Measurements from ENCODE around the gene SIRT3.
"Not testable (repeated sequence)": the region's sequence is repeated elsewhere in the genome, so short reads cannot be mapped to it uniquely, and the experiment has no call there.

The SIRT3 gene

DNA sequence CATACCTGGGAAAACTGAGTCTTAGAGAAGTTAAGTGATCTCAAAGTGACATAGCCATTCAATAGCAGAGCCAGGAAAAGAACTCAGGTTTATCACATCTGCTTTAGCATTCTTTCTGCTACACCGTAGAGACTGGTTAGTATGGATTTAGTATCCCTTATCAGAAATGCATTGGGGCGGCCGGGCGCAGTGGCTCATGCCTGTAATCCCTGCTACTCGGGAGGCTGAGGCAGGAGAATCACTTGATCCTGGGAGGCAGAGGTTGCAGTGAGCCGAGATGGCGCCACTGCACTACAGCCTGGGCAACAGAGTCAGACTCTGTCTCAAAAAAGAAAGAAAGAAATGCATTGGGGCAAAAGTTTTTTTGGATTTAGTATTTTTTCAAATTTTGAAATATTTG, 2.2 kb upstream of the SIRT3 start:
- DNase-seq, result not testable (repeated sequence)

DNA sequence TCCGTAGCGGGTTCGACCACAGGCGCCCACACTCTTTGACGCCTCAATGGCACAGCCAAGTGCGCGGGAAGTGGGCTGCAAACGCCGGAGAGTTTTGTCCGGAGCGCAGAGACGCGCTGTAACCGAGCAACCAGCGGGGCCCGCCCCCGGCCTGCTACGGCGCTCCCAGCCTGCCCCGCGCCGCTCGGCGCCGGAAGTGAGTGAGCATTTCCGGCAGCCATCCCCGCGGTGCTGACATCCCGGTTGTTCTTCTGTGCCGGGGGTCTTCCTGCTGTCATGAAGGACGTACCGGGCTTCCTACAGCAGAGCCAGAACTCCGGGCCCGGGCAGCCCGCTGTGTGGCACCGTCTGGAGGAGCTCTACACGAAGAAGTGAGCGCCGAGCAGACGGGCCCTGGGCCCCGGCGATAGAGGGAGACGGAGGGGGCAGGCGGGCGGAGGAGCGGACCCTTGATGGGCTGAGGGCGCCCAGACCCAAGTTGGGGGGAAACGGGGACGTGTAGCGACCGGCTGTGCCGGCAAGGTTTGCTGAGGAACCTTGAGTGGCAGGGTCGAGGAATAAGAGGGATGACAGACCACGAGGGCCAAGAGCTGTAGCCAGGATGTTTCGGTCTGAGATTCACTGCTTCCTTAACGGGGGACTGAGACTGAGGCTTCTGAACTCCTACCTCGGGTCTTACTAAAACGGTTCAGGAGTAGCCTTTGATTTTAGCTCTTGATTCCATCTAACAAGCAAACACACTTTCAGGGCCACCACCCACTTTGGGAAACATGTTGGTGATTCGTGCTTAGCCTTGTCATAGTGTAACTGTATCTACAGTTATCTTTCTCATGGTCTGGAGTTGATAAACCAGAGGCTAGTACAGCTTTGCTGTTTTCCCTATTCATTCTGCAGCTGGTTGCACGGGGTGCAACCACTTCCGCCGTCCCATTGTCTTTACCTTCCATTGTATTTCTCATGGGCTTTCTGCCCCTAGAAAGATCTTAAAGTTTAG, 929 bp upstream of the SIRT3 start, which contains the start of gene PSMD13:
Gene PSMD13, plus strand, starts transcription at position 203 of the 994 bp plus-strand sequence. Its CDS starts 74 bp downstream, at position 277.
- DNase-seq, result peak; percentile 86

DNA sequence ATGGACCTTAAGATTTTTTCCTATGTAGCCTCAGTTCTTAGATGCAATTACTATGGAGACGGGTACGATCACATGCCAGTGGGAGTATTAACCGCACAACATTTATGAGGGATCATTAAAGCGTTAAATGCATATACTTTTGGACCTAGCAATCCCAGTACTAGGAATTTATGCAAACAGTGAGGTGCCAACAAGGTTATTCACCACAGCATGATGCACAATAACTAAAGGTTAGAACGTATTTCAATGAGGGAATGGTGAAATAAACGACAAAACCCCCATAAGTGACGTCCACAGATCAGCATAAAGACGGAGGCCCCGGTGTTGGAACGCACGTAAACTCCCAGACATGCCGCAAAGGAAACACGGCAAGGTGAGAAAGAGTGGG, 539 bp downstream of the SIRT3 start:
- DNase-seq, result peak; percentile 21

DNA sequence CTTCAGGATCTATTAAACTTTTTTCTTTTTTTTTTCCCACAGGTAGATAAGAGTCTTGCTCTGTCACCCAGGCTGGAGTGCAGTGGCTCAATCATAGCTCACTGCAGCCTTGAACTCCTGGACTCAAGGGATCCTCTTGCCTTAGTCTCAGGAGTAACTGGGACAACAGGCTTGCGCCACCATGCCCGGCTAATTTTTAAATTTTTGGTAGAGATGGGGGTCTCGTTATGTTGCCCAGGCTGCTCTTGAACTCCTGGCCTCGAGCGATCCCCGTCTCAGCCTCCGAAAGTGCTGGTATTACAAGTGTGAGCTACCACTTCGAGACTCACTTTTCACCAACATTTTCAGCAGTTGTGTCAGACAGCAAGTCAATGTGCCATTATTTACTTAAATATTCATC, 962 bp downstream of the SIRT3 start:
- DNase-seq, result no peak

DNA sequence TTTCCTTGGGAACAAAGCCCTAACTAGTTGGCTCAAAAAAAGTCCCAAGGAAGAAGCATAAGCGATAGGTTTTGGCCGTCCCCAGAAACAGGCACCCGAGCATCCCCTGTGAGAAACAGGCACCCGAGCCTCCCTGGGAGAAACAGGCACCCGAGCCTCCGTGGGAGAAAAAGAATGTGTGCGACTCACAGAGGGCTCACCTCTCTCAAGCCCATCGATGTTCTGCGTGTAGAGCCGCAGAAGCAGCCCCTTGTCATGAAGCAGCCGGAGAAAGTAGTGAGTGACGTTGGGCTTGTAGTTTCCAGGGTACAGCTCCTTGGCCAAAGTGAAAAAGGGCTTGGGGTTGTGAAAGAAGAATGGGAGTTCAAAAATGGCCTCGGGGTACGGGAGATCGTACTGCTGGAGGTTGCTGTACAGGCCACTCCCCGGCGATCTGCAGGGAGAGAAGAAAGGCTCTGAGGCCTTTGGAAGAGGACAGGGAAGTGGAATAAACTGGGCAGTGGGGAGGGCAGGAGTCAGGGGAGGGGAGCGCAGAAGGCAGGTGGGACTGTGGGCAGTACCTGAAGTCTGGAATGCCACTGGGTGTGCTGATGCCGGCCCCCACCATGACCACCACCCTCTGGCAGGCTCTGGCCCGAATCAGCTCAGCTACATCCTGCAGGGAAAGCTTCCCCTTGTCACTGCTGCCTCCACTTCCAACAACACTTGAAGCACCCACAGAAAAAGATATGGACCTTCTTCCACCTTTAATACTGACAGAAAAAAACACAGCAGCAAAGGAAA, 3.2 kb downstream of the SIRT3 start:
- DNase-seq, result no peak

DNA sequence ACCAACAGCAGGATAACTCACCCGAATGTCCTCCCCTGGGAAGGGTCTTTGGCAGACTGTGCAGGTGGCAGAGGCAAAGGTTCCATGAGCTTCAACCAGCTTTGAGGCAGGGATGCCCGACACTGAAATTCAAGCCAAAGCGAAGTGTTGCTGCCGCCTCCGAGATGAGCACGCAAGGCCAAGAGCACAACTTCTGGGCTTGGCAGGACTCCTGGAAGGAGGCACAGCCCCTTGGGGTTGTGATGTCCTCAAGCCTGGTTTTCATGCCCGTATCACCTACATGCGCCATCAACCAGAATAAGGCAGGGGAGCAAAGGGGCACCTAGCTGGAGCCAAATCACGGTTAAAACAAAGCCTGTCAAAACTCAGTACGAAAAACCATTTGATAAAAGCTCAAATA, 5.7 kb downstream of the SIRT3 start:
- no peak for DNase-seq

DNA sequence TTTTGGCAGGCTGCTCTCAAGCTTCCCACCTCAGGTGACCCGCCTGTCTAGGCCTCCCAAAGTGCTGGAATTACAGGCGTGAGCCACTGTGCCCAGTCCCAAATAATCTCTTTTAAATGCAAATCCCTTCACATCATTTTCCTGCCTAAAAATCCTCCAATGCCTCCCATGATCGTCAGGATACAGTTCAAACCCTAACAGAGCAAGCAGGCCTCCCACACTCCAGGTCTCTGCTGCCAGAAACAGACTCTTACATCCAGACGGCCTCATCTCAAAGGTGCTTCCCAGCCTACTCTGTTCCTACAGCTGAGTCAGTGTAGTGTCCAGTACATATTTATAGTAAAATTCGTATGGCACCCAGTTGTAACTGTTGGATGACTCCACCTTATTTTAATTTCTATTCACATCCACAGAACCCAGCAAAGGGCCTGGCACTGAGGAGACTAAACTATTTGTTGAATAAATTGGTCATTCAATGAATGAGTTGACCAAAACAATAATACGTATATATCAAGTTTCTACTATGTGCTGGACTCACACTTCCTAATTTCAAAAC, 8.2 kb downstream of the SIRT3 start:
- no peak for DNase-seq

DNA sequence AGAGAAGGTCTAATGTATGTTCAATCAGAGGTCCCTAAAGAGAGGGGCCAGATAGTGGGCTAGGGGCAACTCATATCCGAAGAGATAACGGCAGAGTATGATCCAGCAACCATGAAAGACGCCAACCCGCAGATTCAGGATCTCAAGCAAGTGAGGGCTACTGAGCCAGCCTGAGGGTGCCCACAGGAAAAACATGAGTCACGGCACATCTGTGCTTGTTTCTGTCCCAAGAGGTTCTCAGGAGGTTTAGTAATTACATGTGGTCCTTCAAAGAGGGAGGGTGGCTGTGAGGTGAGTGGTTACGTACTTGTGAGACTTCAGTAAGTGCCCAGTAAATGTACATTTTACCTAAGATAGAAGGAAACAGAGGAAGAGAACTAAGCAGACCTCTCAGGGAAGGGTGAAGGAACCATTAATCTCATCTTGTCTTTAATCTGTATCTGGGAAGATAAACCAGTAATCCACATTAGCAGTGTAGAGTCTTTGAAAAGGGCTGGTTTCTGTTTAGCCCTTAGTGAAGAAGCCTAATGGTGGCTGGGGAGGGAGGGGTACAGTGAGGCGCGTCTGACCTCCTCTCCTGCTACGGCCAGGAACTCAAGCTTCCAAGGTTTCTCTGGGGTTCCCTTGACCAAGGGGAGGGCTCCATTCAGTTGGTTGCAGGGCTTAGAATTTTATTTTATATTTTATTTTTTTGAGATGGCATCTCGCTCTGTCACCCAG, 10.2 kb downstream of the SIRT3 start:
- no peak for DNase-seq

DNA sequence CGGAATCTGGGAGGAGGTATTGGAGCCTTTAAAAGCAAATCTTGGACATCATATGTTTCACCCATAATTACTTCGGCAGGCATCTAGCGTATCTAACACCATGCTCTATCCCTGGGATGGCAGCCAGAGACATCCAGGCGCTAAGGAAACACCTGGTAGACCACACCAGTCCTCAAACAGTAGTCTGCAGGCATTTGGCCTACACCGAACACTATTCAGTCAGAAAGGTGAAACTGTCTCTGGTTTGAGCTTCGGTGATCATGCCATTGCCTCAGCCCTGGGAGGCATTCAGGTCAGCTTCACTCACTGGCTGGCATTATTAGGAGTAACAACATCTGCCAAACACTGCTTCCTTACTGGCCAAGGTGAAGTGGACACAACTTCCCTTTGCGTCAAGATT, 11.7 kb downstream of the SIRT3 start:
- no peak for DNase-seq

DNA sequence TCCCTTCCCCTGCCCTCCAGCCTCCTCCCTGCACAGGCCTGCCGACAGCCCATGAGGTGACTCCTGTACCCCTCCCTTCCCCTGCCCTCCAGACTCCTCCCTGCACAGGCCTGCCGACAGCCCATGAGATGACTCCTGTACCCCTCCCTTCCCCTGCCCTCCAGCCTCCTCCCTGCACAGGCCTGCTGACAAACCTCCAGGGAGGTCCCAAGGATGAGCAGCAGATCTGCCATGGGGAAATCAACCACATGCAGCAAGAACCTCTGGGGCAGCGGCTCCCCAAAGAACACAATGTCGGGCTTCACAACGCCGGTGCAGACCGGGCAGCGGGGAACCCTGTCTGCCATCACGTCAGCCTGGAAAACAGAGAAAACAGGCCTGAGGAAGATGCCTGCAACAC, 12.3 kb downstream of the SIRT3 start:
- DNase-seq, result no peak

DNA sequence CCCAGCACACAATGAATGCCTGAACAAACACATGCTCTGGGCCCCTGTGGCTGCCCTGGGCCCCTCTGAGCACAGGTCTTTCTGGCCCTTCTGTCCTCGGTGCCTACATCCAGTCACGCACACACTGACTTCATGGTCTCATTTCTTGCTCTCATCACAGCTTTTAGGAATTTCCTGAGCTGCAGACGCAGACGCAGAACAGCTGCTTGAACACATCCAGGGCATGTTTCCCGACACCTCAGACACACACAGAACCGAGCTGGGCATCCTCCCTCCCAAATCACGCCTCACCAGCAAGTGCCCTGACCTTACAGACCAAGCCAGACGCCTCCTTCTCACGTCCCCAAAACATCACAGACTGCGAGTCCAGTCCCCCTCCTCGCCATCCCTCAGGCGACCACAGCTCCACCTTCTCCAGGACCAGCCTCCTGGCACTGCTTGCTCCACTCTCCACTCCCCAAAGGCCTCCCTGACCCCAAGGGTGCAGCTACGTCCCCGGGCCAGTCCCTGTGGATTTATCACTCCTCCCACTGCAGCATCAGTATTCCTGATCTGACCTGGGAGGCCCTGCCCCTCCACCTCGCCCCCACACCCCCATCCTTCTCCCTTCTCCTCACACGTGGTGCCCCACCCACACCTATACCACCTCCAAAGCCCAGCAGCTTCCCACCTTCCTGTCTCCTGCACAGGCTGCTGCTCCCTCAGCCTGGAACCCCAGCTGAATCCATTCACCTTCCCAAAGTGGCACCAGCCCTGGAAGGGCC, 12.9 kb downstream of the SIRT3 start:
- no peak for DNase-seq

DNA sequence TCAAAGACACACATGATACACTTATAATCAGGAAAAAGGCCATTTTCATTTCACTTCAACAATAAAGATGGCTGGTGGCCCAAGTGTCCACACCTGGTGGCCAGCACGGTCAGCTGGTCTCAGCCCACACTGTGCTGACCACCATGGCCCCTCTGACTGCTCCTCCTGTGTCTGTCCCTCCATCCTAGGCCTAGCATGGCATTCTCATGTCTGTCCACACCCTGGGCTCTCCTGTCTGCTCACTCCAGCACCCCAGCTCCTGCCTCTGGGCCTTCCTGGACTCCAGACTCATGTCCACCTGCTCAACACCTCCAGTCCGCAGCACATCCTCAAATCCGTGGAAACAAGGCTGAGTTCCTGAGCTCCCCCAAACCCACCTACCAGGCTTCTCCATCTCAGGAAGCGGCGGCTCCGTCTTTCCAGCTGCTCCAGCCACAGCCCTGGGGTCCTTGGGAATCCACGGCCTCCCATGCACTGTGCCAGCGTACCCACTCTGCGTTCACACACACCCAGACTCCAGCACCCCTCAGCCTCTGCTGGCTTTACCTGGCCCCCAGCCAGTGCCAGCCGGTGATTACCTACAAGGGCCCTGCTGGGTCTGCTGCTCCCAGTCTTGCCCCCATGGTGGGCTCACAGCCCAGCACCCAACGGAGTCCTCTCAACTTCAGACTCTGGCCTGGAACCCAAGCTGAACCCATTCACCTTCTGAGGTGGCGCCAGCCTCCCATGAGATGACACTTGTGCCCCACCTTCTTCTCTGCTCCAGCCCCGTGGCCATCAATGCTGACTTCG, 13.9 kb downstream of the SIRT3 start:
- DNase-seq, result no peak

DNA sequence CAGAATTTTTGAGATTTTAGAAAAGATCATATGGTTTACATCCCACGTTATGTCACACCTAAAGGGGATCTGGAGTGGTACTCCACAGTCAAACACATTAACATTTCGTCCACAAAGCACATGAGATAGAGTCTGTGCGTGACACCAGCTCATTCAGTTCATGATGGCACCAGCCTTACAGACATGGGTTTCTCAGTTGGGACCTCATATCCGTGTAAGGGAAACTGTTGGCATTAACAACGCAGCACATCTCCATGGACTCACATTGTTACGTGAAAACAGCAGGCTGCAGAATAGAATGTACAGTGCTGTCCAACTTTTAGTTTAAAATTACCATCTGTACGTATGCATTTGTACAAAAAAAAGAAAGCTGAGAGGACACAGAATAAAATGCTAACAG, 14.6 kb downstream of the SIRT3 start:
- no peak for DNase-seq

DNA sequence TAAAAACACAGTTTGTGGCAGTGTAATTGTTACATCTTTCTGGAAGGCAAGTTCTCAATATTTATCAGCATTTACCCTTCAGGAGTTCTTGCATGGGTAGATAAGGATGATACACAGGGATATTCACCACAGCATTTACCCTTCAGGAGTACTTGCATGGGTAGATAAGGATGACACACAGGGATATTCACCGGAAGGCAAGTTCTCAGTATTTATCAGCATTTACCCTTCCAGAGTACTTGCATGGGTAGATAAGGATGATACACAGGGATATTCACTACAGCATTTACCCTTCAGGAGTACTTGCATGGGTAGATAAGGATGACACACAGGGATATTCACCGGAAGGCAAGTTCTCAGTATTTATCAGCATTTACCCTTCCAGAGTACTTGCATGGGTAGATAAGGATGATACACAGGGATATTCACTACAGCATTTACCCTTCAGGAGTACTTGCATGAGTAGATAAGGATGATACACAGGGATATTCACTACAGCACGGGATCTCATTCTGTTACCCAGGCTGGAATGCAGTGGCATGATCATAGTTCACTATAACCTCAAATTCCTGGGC, 15.4 kb downstream of the SIRT3 start:
- DNase-seq, result not testable (repeated sequence)

DNA sequence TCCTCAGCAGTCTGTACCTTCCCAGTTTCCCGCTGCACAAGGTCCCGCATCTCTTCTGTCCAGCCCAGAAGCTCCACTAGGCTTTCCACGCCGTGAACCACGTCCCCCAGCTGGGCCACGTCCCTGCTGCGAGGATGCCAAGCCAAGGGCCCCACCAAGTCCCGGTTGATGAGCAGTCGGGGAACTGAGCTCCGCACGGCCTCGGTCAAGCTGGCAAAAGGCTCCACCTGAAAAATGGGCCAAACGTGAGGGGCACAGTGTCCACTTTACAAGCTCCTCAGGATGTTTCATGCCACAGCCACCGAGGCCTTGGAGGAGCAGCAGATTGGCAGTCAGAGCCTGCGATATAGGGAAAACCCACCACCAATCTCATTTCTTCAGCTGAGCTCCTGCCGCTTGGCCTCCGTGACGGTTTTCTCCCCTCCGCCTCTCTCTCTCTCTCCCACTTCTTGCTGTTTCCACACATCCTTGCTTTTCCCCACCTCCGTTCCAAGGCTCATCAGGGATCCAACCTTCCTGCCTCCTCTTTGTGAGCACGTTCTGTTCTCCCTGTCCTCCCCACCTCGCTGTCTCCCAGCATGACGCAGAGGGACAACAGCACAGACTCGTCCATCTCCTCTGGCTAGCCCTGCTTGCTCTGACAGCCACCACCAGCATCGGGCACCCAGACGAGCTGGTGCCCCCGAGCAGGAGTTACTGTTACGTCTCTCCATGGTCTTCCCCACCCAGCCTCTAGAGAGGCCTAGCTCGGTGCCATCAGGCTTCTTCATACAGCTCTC, 17.1 kb downstream of the SIRT3 start:
- no peak for DNase-seq

DNA sequence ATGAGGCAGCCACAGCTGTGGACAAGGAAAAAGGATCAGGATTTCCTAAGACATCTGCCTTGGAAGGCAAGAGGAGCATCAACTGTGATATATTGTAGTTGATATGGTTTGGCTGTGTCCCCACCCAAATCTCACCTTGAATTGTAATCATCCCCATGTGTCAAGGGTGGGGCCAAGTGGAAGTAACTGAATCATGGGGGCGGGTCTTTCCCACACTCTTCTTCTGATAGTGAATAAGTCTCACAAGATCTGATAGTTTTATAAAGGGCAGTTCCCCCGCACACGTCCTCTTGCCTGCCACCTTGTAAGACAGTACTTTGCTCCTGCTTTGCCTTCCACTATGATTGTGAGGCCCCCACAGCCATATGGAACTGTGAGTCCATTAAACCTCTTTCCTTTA, 18.4 kb downstream of the SIRT3 start:
- no peak for DNase-seq

DNA sequence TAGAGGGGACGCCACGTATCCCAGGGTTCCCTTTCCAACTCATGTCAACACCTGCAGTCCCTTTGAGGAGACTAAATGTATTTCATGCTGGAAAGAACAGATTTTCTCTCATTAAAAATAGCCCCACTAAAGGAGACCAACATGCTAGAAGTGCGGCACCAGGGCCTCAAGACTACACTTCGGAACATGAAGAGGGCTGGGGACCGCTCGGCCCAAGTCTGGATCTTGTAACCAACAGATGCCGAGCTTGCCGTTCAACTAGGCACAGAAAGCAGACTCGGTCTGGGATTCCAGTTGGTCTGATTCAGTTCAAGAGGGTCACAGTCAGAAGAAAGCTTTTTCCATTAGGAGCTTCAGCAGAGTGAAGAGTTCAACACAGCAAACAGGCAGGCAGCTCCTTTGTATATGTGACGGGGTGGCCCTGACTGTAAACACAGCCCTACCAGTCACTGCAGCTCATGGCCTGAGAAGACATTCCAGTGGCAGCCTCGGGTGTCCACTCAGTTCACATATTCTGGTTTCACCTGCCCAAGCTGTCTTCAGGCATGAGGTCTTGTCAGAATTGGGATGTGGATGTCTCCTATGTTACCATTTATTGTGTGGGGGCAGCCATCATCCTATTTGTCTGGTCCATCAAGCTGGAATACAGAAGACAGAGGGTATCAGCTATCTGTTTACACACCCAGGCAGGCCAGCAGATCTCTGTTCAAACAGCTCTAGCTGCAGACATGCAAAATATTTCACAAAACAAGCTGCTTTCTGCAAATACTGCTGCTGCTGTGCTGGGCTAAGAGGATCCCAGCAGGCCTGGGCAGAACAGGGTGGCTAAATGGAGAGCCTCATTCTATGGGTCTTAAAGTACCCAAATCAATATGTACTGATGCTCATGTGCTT, 19.8 kb downstream of the SIRT3 start:
- DNase-seq, result no peak

DNA sequence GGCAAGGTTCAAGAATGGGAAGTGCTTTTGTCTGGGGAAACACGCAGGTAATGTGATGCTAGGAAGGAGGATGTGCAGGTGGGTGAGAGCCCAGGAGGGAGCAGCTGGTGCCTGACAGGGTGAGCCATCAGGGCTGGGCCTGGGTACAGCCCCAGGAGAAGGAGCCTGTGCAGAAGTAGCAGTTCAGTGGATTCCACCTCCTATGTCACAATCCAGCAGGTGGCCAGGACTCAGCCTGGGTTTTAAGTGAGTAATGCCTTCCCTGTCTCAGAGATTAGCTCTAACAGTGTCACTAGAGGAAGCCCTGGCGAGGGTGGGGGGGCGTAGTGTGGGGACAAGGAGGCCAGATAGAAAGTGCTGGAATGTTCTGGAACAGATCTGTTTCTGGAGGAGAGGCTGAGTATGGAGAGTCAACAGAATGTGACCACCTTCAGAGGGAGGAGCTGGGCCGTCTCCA, 20.5 kb downstream of the SIRT3 start:
- DNase-seq, result no peak

DNA sequence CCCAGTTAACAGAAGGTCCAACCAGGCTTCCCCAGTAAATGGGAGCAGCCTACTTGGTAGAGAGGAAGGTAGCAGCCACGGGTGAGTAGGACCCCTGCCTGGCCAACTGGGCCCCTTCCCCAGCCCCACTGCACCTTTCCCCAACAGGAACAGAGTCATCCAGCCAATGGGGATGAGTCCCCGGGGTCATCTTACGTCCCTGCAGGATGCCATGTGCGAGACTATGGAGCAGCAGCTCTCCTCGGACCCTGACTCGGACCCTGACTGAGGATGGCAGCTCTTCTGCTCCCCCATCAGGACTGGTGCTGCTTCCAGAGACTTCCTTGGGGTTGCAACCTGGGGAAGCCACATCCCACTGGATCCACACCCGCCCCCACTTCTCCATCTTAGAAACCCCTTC, 22.1 kb downstream of the SIRT3 start:
- DNase-seq, result no peak

Measured in RPMI8226 (cell line).